Aorta (tissue), 5 donors: ENCODE results near the gene RGS3. TPM values are rescaled to one million over a fixed set of nuclear protein-coding genes. Genes with fewer than 3 reads are reported as not detected.
A peak's percentile ranks its signal among the peaks of the same experiment; 100 is the strongest.

Experiments
- ATAC-seq: fragments of 200-7000 bp; cut with Tn5 transposase; one replicate; pipeline ENCODE4 v1.9.1; 2022; ENCODE audit warnings: moderate library complexity; ENCODE audit not compliant: low FRiP score
- DNase-seq, 2 donors: peaks; one replicate each; pipeline ENCODE4 v3.0.0-alpha.2; 2020
- H3K27ac ChIP-seq, 2 donors: one replicate each; pipeline ENCODE4 v1.5.1; 2013; ENCODE audit warnings: low read length in 2 of 2, mild to moderate bottlenecking in 2 of 2, moderate library complexity in 2 of 2, control low read depth in 1 of 2, inconsistent platforms in 1 of 2, low read depth in 1 of 2
- H3K27me3 ChIP-seq, 2 donors: one replicate each; pipeline ENCODE4 v1.6.1; 2013; ENCODE audit warnings: control low read depth in 1 of 2, low read length in 1 of 2, mild to moderate bottlenecking in 1 of 2, moderate library complexity in 1 of 2; ENCODE audit not compliant: insufficient read depth in 2 of 2, control insufficient read depth in 1 of 2
- H3K36me3 ChIP-seq, 2 donors: one replicate each; pipeline ENCODE4 v1.6.1; 2013; ENCODE audit warnings: control low read depth in 1 of 2, low read length in 1 of 2, mild to moderate bottlenecking in 1 of 2; ENCODE audit not compliant: insufficient read depth in 2 of 2, control insufficient read depth in 1 of 2
- H3K4me1 ChIP-seq, 2 donors: one replicate each; pipeline ENCODE4 v1.6.1; 2013; ENCODE audit warnings: low read length in 2 of 2, control low read depth in 1 of 2, mild to moderate bottlenecking in 1 of 2, moderate library complexity in 1 of 2; ENCODE audit not compliant: insufficient read depth in 2 of 2, control insufficient read depth in 1 of 2
- H3K4me3 ChIP-seq, 2 donors: one replicate each; pipeline ENCODE4 v1.5.1; 2013; ENCODE audit warnings: low read length in 2 of 2, control low read depth in 1 of 2, mild to moderate bottlenecking in 1 of 2
- H3K9me3 ChIP-seq: one replicate; pipeline ENCODE4 v1.6.1; 2013; ENCODE audit warnings: mild to moderate bottlenecking, low read length; ENCODE audit not compliant: control insufficient read depth
- WGBS, 2 donors: extraction: QIAGEN DNeasy Blood & Tissue Kit; methylation state at CpG; one replicate each; pipeline ENCODE4 v1.1.7; 2013; 5-methylcytosine and 5-hydroxymethylcytosine counted together
- intact Hi-C, 2 donors: fragments of 100-400 bp; cut with DNase I; formaldehyde crosslinking; loops; one replicate each; pipeline versions ENCODE4 v1.14.2 to v1.15.0; 2022
- polyA plus RNA-seq, 2 donors: library from polyadenylated mRNA; stranded (reverse); fragments of 200-250 nt; gene quantifications; one replicate each; pipeline ENCODE4 v1.2.3, GENCODE V29; 2013
- total RNA-seq, 2 donors: library from RNA; stranded (reverse); fragmentation: NEBNext Ultra II Directional; extraction: Animal tissue kit (Norgen Biotek cat#: 25700); gene quantifications; one replicate each; pipeline ENCODE4 v1.2.1, GENCODE V29; 2021
- donor health status: healthy with polysubstance abuse.
- donor health status: Bipolar disorder and iron deficiency.
- donor health status: DM: no; HTN: no; CAD: no.
- donor health status: DM: no; HTN: no; CAD: no.
- donor health status: DM: yes; HTN: yes; CAD: no.

RGS3 gene
- total and polyA plus RNA-seq, 4 donors: 74.3 to 161 (median 149) TPM

DNA sequence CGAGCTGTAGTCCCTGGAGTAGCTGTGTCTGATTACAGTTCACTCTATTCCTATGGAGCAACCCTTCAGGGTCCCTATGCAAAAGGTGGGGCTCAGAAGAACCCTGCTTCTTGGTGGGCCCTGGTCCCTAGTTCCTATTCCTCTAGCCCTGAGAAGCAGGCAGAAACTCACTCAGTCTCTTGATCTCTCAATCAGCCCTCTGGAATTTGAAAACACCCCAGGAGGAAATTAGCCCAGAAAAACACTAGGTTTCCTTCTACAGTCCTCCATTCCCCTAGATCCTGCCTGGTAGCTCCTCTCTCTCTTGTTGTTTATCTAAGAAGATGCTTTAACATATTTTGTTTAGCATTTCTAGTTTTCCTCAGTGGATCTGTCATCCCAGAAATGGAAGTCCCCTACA, 7.6 kb downstream of the RGS3 start:
- H3K27me3 ChIP-seq: no peaks in the 10 kb centered on the region
- H3K9me3 ChIP-seq: no peaks in the 10 kb centered on the region
- H3K36me3 ChIP-seq: no peaks in the 10 kb centered on the region
- H3K27ac ChIP-seq: peak overlapping the region in 1 of 2 donors; percentile 71
- DNase-seq (no peak), ATAC-seq (no peak)
- intact Hi-C loops: no loop called here
- 26 to 46% methylated on average over 1 of the region's 1 CpG for WGBS, 2 donors
- no peak overlapping the region for H3K4me3 ChIP-seq
- peaks cover 5 to 14% of the 10 kb centered on the region in 2 donors for H3K4me1 ChIP-seq

DNA sequence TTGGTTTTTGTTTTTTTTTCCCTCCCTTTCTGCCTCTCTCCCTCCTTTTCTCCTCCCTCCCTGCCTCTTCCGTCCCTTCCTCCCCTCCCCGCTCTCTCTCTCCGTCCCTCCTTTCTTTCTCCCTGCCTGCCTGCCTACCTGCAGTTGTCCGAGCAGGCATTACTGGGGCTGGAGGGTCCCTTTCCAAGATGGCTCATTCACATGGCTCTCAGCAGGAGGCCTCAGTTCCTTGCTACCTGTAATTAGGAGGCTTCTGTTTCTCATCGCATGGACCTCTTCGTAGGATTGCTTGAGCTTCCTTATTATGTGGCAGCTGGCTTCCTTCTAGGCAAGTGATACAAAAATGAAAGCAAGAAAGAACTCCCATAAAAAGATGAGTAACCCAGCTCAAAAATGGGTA, 8.0 kb downstream of the RGS3 start:
- 43 to 45% methylated on average over 6 of the region's 6 CpGs for WGBS, 2 donors
- intact Hi-C loops: no loop called here
- H3K9me3 ChIP-seq: no peaks in the 10 kb centered on the region
- peaks cover 5 to 14% of the 10 kb centered on the region in 2 donors for H3K4me1 ChIP-seq
- H3K27me3 ChIP-seq: no peaks in the 10 kb centered on the region
- H3K4me3 ChIP-seq: no peak overlapping the region
- H3K36me3 ChIP-seq: no peaks in the 10 kb centered on the region
- H3K27ac ChIP-seq: peak overlapping the region in 1 of 2 donors; percentile 70
- ATAC-seq (no peak), DNase-seq (no peak)

- Histone ChIP-seq H3K4me3 (no peak overlapping the region), H3K27me3 (no peaks in the 10 kb centered on the region), H3K36me3 (no peaks in the 10 kb centered on the region), H3K4me1 (peaks cover 5 to 14% of the 10 kb centered on the region in 2 donors), H3K27ac (no peak overlapping the region), H3K9me3 (no peaks in the 10 kb centered on the region)
- intact Hi-C loops: no loop called here
- DNase-seq: no peak
- ATAC-seq: no peak
- WGBS, 2 donors: 97% methylated on average over 5 of the region's 5 CpGs
Measured at GRCh38 chr9:113472199-113472598, 8.7 kb downstream of the RGS3 start.

DNA sequence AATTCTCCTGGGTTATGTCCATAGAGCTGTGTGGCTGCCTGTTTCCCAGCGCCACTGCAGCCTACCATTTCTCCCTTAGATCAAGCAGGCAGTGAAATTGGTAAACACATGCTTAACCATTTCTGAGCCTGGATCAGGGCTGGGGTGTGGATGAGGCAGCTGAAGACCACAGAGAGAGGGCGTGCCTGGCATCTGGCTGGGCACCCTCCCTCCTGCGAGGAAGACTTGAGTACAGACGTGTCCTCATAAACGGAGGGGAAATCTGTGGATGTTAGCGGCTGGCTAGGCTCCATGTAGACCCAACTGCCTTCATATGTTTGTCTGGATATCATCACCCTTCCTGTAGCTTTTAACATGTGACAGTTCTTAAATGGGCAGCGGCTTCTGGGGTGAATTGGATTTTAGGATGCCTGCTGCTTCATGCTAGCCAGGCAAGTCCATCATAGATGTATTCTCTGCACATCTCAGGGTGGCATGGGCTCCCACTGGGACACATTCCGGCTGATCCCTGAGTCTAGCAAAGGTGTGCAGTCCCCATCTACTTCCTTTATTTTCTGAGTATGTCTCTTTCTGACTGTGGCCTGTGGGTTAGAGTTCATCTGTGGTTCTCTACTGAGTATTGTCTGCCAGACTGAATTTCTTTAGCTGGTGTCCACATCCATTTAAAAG, 11.0 kb downstream of the RGS3 start:
- intact Hi-C loops: no loop called here
- peak overlapping the region; percentile 11 to 27 for H3K27ac ChIP-seq
- H3K4me3 ChIP-seq: no peak overlapping the region
- H3K9me3 ChIP-seq: no peaks in the 10 kb centered on the region
- H3K36me3 ChIP-seq: no peaks in the 10 kb centered on the region
- DNase-seq (no peak), ATAC-seq (no peak)
- 74% methylated on average over 8 of the region's 8 CpGs for WGBS, 2 donors
- peaks cover 5 to 14% of the 10 kb centered on the region in 2 donors for H3K4me1 ChIP-seq
- H3K27me3 ChIP-seq: no peaks in the 10 kb centered on the region

GRCh38 chr9:113475031-113475430, 11.5 kb downstream of the RGS3 start:
- peak overlapping the region; percentile 27 to 70 for H3K27ac ChIP-seq
- ATAC-seq: no peak

GRCh38 chr9:113475992-113476391, 12.5 kb downstream of the RGS3 start:
- DNase-seq (no peak), ATAC-seq (no peak)
- Histone ChIP-seq H3K4me3 (no peak overlapping the region), H3K36me3 (no peaks in the 10 kb centered on the region), H3K27me3 (no peaks in the 10 kb centered on the region), H3K4me1 (peaks cover 5 to 11% of the 10 kb centered on the region in 2 donors), H3K27ac (no peak overlapping the region), H3K9me3 (no peaks in the 10 kb centered on the region)
- WGBS, 2 donors: 94 to 96% methylated on average over 4 of the region's 4 CpGs
- intact Hi-C loops: no loop called here

More at GRCh38 chr9:113475031-113475430, 11.5 kb downstream of the RGS3 start:
- no peaks in the 10 kb centered on the region for H3K27me3 ChIP-seq
- H3K4me1 ChIP-seq: peaks cover 5 to 17% of the 10 kb centered on the region in 2 donors
- H3K36me3 ChIP-seq: no peaks in the 10 kb centered on the region
- intact Hi-C loops: no loop called here
- no peaks in the 10 kb centered on the region for H3K9me3 ChIP-seq
- WGBS, 2 donors: 29 to 31% methylated on average over 2 of the region's 2 CpGs
- no peak for DNase-seq
- H3K4me3 ChIP-seq: no peak overlapping the region

DNA sequence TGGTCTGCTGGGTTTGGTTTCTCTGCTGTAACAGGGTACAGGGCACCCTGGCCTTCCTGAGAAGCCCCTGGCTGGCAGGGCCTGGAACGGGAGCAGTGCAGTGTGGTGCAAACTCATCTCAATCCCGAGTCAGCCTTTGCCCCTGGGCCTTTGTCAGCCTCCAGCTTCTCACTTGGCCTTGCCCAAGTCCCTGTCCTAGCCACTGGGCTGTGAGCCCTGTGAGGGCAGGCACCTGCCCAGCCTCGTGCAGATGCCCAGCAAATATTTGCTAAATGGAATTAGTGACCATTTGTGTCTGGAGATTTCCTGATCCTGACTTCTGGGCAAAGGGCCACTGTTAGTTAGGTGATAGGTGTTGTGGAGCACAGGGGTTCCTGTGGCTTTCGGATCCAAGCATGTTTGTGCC, 13.0 kb downstream of the RGS3 start:
- WGBS, 2 donors: 65 to 79% methylated on average over 4 of the region's 4 CpGs
- H3K4me1 ChIP-seq: peaks cover 5 to 10% of the 10 kb centered on the region in 2 donors
- no peak overlapping the region for H3K4me3 ChIP-seq
- H3K36me3 ChIP-seq: no peaks in the 10 kb centered on the region
- DNase-seq: no peak
- H3K27me3 ChIP-seq: no peaks in the 10 kb centered on the region
- H3K9me3 ChIP-seq: no peaks in the 10 kb centered on the region
- peak overlapping the region in 1 of 2 donors; percentile 21 for H3K27ac ChIP-seq
- no peak for ATAC-seq
- intact Hi-C loops: no loop called here

- ATAC-seq: no peak
- Histone ChIP-seq H3K27ac (no peak overlapping the region), H3K4me1 (peaks cover 5 to 10% of the 10 kb centered on the region in 2 donors), H3K27me3 (no peaks in the 10 kb centered on the region), H3K9me3 (no peaks in the 10 kb centered on the region), H3K4me3 (no peak overlapping the region), H3K36me3 (no peaks in the 10 kb centered on the region)
- intact Hi-C loops: no loop called here
- no peak for DNase-seq
- 87 to 92% methylated on average over 4 of the region's 4 CpGs for WGBS, 2 donors
Measured at GRCh38 chr9:113477058-113477457, 13.5 kb downstream of the RGS3 start.

DNA sequence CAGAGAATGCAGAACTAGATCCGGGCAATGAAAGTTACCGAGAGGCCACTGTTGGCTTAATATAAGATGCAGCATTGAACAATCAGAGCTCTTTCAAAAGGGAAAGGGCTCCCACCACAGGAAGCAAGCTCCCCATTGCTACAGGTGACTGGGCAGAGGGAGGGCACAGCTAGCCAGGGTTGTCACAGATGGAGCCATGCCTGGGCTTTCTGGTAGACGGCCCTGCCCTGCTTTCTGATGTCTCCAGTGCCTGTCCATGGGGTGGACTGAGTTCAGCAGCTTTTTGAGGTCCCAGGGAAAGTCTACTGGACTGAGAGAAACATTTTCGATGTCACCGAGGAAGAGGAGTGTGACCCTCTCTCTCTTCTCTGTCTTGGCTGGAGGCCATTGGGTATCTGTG, 14.1 kb downstream of the RGS3 start:
- Histone ChIP-seq H3K4me1 (peaks cover 5 to 10% of the 10 kb centered on the region in 2 donors), H3K27ac (peak overlapping the region in 1 of 2 donors; percentile 63), H3K27me3 (no peaks in the 10 kb centered on the region), H3K36me3 (no peaks in the 10 kb centered on the region), H3K4me3 (no peak overlapping the region), H3K9me3 (no peaks in the 10 kb centered on the region)
- DNase-seq: no peak
- WGBS, 2 donors: 61 to 63% methylated on average over 5 of the region's 5 CpGs
- no peak for ATAC-seq
- intact Hi-C loops: no loop called here
